Occipital lobe (tissue), 2 donors: ENCODE measurements around the gene CUL9. TPM values are rescaled to one million over a fixed set of nuclear protein-coding genes. Genes with fewer than 3 reads are reported as not detected.

ENCODE experiments used
- DNase-seq: peaks from one replicate; lab custom pipeline; 2025; lab: John Stamatoyannopoulos, UW
- total RNA-seq: library from RNA; depleted of rRNA; stranded (reverse); fragments of >200 nt; gene quantifications from one replicate; pipeline ENCODE4 v1.2.3, GENCODE V29; 2014

Gene CUL9
- total RNA-seq, 1 donor from 2014 or later = 23.9 TPM

GRCh38 chr6:43226192-43226851 lies 44.3 kb downstream of the CUL9 start:
- DNase-seq = no peak

- DNase-seq = peak; percentile 68
Observed at GRCh38 chr6:43228951-43229802, 47.2 kb downstream of the CUL9 start, which contains the start of gene DNPH1. Gene DNPH1, minus strand, starts transcription at chr6:43229481. Its CDS starts 25 bp downstream, at chr6:43229456.

DNA sequence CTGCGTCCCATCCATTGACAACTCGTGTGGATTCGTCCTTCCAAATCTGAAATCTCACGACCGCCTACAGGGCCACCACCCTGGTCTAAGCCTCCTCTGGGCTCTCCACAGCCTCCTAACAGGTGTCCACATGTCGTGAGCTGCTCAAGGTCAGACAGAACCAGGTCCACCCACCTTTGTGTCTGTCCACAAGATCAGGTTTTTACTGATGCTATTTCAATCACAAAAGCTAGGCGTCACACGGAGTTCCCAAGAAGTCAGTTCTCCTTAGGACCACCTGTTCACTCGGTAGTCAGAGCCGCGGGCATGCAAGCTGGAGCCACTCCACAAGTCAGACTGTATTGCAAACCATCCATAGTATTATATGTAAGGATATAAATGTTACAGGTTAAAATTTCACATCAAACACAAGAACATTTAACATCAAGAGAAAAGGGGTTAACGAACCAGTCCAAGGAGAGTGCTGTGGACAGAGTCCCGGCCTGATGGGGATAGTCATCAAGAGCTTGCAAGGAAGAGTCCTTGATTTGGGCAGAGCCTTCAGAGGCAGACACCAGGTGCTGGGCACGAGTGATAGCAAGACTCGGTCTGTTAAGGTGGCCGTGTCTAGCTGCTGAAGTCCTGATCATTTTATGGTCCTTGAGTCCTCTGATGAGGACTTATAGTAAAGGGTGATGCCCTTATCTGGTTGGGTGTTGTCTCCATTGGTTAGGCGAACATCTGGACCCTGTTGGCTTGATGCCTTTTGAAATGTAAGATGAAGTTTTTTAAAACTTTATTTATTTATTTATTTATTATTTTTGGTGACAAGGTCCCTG lies 48.0 kb downstream of the CUL9 start:
- no peak for DNase-seq

DNA sequence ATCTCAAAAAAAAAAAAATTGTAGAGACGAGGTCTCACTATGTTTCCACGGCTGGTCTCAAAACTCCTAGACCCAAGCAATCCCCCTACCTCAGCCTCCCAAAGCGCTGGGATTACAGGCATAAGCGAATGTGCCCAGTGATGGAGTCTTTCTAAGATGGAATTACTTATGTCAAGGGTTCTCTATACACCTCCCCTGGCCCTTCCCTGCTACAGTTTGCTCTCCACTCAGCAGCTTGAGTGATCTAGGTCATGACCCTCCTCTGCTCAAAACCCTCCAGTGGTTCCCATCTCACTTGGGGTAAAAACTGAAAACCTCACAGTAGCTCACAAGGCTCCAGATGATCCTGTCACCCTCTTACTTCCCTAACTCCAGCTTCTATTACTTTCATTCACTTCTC lies 49.1 kb downstream of the CUL9 start:
- DNase-seq = no peak

- DNase-seq = no peak
Observed at GRCh38 chr6:43231735-43232450, 49.9 kb downstream of the CUL9 start.

DNA sequence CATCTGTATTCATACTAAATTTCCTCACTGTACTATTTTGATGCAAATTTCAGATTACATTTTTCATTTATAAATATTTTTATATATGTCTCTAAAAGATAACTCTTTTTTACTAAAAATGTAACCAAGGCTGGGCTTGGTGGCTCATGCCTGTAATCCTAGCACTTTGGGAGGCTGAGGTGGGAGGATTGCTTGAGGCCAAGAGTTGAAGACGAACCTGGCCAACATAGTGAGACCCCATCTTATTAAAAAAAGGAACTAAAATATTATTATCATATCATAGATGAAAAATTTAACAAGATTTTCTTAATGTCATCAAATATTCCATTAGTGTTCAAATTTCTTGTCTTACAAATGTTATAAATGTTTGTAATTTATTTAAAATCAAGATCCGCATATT lies 53.8 kb downstream of the CUL9 start:
- DNase-seq = no peak

DNA sequence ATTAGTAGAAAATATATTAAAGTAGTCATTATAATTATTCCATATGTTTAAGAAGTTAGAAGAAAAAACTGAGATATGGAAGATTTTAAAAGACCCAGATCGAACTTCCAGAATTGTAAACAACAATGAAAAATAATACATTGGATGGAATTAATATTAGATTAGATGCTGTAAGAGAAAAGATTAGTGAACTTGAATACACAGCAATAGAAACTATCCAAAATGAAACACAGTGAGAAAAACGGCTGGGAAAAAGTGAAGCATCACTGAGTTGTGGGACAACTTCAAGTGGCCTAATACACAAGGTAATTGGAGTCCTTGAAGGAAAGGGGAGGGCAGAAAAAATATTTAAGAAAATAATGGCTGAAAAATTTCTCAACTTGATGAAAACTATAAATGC lies 57.1 kb downstream of the CUL9 start:
- DNase-seq = no peak

DNA sequence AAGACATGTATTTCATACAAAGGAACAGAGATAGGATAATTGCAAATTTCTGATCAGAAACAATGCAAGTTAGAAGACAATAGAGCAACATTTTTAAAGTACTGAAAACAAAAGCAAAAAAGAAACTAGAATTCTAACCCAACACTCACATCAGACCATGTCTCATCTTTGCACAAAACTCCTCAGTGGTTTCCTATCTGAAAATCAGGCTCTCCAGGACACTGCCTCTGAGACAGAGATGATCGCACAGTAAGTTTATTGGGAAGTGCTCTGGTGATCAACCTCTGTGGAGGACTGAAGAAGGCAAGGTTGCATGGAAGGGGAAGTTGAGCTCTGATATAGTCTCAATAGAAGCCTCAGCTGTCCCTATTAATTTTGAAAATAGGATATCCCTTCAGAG lies 59.0 kb downstream of the CUL9 start:
- DNase-seq = no peak

DNA sequence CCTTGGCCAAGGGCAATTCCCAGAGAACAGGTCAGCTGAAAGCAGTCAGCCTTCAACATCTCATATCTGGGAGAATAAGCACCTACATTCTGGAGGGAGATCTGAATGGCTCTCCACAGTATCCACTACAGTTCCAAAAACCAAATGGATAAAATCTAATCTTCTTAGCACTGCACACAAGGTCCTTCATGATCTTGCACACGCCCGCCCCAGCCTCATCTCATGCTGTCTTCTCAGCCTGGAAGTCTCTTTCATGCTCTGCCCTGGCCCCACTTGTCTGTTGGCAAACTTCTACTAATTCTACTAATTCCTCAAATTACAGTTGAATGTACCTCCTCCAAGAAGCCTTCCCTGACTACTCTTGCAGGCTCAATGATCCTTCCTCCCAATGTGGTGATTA lies 59.5 kb downstream of the CUL9 start:
- no peak for DNase-seq

GRCh38 chr6:43242908-43243663 lies 61.1 kb downstream of the CUL9 start, which contains the start of gene TTBK1:
Gene TTBK1, plus strand, starts transcription at chr6:43243481. Its CDS starts 3,180 bp downstream, at chr6:43246661.
- peak; percentile 54 for DNase-seq

DNA sequence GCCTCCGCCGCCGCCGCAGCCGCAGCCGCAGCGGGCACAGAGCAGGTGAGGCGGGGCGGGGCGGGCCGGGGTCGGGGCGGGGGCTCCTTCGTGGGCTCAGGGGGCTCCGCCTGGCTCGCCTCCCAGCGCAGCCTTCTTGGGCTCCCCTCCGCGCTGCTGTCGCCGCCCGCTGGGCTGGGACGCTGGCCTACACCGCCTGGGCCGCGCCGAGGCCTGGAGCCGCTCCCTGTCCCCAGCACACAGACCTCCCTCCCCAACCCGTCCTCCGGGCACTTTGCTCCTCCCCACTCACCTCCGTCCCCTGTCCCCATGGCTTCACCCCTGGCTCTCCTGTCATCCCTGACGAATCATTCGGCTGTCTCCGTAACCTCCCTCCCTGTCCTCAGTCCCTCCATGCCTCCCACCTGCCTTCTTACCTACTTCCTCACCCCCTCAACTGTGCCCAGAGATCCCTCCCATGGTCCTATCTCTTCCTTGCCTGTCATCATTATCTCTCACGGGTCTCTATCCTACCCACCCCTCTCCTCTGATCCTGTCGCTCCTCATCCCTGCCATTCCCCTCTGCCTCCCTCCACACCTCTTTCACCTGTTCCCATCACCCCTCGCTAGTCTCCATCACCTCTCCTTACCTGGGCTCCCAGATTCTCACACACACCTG lies 61.8 kb downstream of the CUL9 start:
- no peak for DNase-seq

DNA sequence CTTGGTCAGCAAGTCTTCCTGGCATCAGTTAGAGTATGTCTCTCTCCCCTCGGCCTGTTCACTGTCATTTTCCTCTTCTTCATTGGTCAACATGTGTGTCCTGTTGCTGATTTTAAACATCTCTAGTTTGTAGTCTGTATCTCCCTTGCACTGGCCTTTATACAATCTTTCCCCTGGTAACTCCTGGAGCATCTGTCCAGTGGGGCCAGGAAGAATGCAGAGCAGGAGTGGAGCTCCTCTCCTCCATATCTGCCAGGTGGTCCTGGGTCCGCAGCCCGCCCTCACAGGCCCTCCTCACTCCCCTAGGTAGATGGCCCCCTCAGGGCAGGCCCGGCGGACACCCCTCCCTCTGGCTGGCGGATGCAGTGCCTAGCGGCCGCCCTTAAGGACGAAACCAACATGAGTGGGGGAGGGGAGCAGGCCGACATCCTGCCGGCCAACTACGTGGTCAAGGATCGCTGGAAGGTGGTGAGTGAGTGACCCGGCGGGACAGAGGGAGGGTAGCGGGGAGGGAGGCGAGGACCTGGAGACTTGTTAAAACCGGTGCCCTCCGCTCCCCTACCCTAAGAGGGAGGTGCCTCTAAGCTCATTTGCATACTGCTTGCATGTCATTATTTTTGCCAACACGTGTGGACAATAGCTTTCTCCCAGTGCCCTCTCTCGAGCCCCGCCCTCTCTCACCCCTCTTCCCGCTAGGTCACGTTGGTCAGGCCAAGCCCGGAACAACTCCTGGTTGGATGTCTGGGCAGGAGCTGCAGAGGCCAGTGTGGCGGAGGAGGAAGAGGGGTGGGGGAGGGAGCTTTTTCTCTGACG lies 64.5 kb downstream of the CUL9 start:
- peak; percentile 89 for DNase-seq

DNA sequence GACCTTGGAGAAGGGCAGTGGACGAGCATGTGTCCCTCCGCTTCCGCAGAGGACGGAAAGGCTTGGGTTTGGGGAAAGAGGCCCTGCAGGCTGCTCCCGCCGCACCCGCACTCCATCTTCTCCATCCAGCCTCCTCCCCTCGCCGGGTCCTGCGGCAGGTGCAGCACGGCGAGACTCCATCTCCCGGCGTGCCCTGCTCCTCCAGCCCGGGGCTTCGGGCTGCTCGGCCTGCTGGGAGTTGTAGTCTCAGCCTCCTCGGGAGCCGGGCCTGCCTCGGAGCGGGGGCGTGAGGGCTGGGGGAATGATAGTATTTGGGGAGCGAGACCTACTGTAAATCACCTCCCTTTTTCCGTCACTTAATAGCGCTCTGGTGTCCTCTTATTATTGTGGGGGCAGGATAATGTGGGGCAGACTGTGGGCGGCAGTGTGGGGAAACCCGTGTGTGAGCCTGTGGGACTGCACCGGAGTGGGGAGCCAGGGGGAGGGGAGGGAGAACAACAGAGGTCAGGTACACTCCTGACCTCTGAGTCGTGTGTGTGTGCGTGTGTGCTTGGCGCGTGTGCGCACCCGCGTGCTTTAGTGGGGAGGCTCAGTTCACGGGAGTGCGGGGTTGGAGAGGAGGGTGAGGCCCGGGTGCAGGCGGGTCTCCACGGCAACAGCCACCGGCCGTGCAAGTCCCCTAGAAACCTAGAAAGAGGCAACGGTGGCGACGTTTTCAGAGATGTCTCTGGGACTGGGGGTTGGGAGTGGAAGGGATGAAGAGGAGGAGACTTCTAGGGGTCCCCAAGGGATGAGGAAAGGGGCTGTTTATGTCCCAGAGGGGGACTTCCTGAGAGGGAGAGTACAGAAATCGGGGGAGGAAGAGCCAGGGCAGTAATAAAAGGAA lies 65.4 kb downstream of the CUL9 start:
- DNase-seq = peak; percentile 89

DNA sequence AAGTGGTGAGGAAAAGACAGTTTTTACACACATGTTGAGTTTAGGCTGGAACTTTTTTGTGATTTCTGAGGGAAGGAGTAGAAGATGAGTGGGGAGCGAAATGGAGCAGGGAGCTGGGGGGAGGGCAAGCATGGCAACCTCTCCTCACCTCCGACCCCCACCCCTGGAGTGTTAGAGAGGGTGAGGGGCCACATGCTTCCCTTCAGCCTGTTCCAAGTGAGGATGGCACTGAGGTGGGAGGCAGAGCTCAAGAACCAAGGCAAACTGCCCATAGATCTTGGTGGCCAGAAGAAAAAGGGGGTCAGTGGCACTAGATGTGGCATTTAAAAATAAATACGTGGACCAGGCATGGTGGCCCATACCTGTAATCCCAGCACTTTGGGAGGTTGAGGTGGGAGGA lies 66.1 kb downstream of the CUL9 start:
- DNase-seq = no peak

DNA sequence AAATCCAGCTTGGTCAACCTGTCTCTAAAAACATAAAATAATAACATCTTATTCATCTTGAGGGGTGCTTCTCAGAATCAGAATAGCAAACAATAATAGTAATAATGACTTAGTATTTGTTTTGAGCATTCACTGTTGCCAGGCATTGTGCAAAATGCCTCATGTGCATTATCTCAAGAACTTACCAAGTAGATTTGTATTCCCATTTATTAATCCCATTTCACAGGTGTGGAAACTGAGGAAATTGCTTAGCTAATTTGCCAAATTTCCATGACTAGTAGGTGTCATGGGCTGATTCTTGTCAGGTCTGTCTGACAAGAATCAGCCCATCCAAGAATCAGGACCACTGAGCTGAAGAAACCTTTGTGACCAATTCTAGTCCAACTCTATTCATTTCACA lies 66.8 kb downstream of the CUL9 start:
- DNase-seq = no peak

GRCh38 chr6:43250992-43251373 lies 69.0 kb downstream of the CUL9 start:
- no peak for DNase-seq

GRCh38 chr6:43253401-43253800 lies 71.4 kb downstream of the CUL9 start:
- DNase-seq = no peak
